GM19351 (cell line): ENCODE measurements around the gene PRSS36.
"Not testable (repeated sequence)": the region's sequence is repeated elsewhere in the genome, so short reads cannot be mapped to it uniquely, and the experiment has no call there.

Source experiments
- ATAC-seq: cut with Tn5 transposase; IDR thresholded peaks from one replicate; pipeline ENCODE4 v1.9.1; 2021; ENCODE audit warnings: mild to moderate bottlenecking, moderate library complexity; ENCODE audit not compliant: unreplicated experiment

PRSS36 gene

GRCh38 chr16:31142109-31143010 is 7.5 kb downstream of the PRSS36 start:
- peak; percentile 85 for ATAC-seq

- ATAC-seq = no peak
These were observed 8.3 kb downstream of the PRSS36 start for GRCh38 chr16:31141489-31142108.

- not testable (repeated sequence) for ATAC-seq
These were observed 8.8 kb downstream of the PRSS36 start for GRCh38 chr16:31141071-31141469.

- no peak for ATAC-seq
These were observed 11.0 kb downstream of the PRSS36 start for GRCh38 chr16:31138621-31139578.

GRCh38 chr16:31136822-31137499 is 12.9 kb downstream of the PRSS36 start:
- ATAC-seq = not testable (repeated sequence)

- no peak for ATAC-seq
These were observed 13.6 kb downstream of the PRSS36 start for GRCh38 chr16:31136287-31136662.

- no peak for ATAC-seq
These were observed 14.2 kb downstream of the PRSS36 start, which contains the start of gene PRSS8 for GRCh38 chr16:31135535-31136286. Gene PRSS8 (minus strand): TSS chr16:31135727. CDS start chr16:31135498, 229 bp downstream.

GRCh38 chr16:31134625-31135534 is 15.0 kb downstream of the PRSS36 start:
- no peak for ATAC-seq

GRCh38 chr16:31134091-31134571 is 15.7 kb downstream of the PRSS36 start:
- ATAC-seq = no peak

GRCh38 chr16:31133046-31133501 is 16.8 kb downstream of the PRSS36 start:
- no peak for ATAC-seq

- ATAC-seq = no peak
These were observed 17.4 kb downstream of the PRSS36 start for GRCh38 chr16:31132303-31132979.

GRCh38 chr16:31131841-31132271 is 18.0 kb downstream of the PRSS36 start:
- ATAC-seq = no peak

- no peak for ATAC-seq
These were observed 18.4 kb downstream of the PRSS36 start for GRCh38 chr16:31131416-31131815.

- ATAC-seq = no peak
These were observed 19.0 kb downstream of the PRSS36 start for GRCh38 chr16:31130899-31131298.

GRCh38 chr16:31130336-31130891 is 19.5 kb downstream of the PRSS36 start:
- no peak for ATAC-seq

- no peak for ATAC-seq
These were observed 20.1 kb downstream of the PRSS36 start for GRCh38 chr16:31129568-31130335.
